ACHN (cell line): Measurements from ENCODE around the gene PTPRG.

Experiments
- DNase-seq: peaks from one replicate; pipeline ENCODE4 v3.0.0-alpha.2; 2015
- in situ Hi-C: cut with HindIII; loops from 2 replicates; pipeline ENCODE4 v1.10.0; 2017; ENCODE audit warnings: low sequenced_read_pairs, low pct_ligation_motif_present, low pct_unique_long_range_greater_than_20kb

The PTPRG gene

DNA sequence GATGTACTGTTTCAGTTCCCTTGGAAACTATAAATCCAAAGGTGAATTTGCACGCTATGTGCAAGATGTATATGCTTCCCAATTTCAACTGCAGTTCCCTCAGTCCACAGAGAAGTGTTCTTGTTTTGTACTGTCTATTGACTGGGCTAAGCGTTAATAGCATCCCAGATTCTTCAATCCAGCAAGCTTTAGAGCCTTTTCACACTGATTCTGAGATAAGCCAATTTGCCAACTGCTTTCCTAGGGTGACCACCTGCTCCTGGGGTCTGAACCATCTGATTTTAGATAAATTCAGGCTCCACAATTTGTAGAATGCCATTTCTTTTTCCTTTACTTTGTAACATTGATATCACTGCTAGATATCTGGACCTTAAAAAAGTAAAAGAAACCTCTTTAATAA lies 340.1 kb downstream of the PTPRG start:
- no peak for DNase-seq
- in situ Hi-C loops: no loop called here

DNA sequence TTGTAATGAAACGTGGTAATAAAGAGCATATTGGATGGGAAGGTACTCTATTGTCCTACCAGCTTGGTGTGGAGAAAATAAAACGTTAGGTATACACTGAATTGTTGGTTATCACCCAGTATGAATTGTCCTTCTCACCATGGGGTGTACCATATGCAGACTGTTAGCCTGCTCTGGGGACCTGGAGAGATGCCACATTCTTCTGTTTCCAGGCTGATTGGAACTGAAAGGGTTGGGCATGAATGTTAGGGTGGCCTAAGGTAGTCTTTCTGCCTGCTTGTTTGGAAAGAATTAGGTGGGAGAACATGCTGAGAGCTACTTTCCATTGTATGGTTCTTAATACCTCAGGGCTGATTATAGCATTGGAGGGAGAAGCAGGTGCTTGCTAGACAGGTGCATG lies 340.6 kb downstream of the PTPRG start:
- DNase-seq: no peak
- in situ Hi-C loops: no loop called here

DNA sequence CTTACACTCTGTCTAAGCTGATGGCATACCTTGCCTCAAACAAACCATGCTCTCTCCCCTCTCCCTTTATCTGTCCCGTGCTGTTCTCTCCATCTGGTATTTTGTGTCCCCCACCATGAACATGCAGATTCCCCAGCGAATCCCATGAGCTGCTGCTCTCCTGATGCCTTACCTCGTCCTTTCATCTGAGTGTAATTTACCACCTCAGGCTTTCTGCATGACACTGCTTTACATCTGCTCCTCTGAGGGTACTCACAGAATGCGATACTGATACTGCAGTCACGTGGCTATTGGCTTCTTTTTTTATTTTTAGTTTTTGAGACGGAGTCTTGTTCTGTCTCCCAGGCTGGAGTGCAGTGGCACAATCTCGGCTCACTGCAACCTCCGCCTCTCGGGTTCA lies 341.7 kb downstream of the PTPRG start:
- no peak for DNase-seq
- in situ Hi-C loops: no loop called here

DNA sequence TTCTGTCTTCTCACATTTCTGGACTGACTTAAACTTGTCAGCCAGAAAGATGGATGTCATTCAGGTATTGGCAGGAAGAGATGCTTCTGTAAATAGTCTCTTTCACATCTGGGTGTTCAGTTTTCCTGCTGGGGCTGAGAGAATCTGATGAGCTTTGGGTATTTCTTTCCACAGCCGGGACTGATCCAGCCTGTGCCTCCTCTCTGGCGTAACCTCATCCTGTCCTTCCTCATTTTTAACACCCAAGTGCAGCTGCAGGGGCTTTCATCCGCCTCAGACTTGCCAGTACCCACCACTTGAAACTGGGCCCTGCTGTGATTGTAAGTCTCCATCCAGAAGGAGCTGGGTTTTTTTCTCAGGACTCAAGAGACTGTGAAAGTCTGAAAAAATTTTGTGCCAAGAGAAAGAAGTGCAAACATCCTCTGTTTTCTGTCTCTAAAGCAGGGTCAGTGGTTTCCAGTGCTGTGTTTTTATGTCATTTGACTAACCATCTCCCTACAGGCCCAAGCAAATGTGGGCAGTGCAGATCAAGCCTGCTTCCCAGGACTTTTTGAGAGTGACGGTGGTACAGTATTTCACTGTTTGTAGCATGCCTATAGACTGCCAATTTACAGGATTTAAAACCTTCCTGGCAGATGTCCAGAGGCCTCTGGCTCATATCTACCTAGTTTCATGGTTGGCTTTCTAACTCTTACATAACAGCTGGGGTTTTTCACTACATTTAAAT lies 342.7 kb downstream of the PTPRG start:
- in situ Hi-C loops: no loop called here
- DNase-seq: no peak

DNA sequence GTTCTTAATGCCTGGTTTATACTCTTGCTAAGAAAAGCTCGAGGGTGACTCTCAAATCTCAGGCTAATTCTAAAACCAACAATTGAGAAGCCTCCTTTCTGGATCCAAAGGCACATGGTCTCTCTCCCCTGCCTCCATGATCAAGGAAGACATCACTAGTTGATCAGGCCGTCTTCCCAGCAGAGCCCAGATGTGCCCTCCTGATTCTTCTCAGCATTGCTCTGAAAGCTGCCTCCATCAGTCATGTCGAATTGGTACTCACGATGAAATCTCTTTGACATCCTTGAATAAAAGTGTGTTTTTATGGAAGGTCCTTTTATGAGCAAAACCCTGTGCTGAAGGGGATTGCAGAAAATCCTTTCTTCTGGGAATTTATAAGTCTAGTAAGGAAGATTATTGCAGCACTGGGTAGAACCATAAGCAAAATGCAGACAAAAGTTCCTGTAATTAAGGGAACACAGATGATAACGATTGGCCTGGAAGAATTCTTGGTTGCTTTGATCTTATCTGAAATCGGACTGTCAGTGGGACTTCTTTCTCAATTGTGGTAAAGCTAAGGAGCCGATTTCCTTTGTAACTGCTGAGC lies 345.9 kb downstream of the PTPRG start:
- in situ Hi-C loops: no loop called here
- no peak for DNase-seq

DNA sequence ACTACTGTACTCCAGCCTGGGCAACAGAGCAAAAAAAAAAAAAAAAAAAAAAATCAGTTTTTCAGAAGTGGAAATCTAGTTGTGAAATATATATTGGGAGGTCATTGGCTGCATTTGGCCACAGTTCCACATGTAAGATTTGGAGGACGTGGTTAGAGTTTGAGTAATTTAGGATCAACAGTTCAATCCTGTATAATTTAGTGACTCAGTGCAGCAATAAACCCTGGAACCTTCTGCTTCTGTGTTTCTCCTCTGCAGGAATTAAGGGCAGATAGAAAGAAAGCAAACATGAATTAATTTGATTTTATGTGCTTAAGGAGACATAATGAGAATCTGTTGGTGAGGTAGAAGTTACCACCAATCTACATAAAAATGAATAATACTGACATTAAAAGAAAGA lies 347.0 kb downstream of the PTPRG start:
- DNase-seq: no peak
- in situ Hi-C loops: no loop called here

DNA sequence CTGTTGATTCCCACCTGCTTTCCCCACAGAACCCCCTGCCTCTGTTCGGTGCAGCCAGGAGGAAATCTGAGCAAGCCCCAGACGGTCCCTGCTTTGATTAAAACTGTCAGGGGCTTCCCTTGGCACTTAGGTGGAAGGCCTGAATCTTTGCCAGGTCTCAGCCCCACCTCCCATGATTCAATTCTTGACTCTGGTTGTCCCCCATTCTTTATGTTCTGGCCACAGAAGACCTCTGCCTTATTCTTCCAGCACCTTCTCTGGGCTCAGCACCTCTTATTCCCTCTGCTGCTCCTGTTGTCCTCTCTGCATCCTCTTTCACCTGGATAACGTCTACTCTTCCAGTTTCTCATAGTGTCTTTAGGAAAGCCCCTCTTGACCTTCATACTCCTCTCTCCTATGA lies 349.4 kb downstream of the PTPRG start:
- in situ Hi-C loops: no loop called here
- no peak for DNase-seq

DNA sequence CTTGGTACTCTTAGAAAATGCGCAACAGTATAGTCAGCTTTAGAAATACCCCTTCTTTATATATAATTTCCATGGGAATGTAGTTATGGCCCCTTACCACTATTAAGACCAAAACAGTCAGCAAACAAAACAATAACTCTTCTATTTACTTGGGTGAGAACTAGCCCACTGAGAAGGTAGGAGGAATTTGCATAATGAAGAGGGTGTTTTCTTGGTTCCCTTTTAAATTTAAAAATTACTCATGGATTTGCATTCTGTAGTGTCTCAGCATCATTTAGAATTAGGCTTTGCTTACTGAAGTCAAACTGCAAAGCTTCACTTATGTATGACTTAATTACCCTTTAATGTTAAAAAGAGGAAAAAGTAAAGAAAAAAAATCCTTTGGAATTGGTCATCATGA lies 350.8 kb downstream of the PTPRG start:
- in situ Hi-C loops: no loop called here
- no peak for DNase-seq

DNA sequence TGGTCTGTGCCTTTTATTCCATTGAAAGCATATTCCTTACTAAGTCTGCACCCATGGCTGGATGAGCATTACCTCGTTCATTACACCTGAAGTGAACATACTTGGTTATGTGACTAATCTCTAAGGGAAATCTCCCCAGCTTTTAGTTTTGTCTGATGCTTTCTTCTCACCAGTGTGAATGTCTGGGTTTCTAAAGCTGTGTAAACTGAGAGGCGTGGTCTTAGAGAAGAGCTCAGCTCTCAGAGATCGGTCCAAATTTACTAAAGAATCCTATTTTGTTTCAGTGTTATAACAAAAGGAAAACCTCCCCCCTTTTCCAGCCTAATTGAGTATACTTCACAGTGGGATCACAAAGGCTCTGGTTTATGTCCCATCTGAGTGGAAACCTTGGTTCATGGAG lies 352.3 kb downstream of the PTPRG start:
- no peak for DNase-seq

DNA sequence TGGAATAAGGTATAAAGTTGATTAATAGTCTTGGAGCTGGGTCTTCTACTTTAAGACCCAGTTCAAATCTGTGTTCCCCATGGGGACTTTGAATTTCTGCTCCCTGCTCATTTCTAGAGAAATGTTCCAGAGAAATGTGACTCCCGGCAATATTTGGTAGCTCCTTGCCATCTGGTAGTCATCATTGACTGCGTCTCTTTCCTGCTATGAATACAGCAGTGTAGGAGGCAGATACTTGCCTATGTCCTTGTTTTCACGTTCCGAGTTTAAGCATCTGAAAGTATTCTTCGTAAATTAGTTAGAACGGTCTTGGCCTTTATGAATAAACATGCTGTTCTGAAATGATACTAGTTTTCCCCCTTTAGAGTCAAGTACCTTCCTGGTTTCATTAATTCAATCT lies 352.9 kb downstream of the PTPRG start:
- in situ Hi-C loops: no loop called here
- no peak for DNase-seq

More for the DNA sequence above, 352.3 kb downstream of the PTPRG start:
- in situ Hi-C loops: no loop called here

DNA sequence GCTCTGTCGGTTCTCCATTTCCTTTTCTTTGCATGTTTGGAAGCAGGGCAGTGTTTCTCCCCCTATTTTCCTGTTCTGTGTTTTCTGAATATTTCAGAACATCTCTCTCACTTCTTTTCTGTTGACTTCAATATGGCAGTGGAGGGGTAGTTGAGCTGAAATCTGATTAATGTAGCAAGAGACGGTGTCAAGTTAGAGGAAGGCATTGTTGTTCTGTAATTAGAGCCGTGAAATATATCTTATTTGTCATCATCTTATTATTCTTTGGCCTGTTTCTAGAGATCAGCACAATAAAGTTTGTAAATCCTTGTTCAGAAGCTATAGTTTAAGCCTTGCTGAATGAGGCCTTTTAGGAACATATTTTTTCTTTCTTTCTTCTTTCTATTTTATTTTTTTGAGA lies 353.9 kb downstream of the PTPRG start:
- no peak for DNase-seq
- in situ Hi-C loops: no loop called here

DNA sequence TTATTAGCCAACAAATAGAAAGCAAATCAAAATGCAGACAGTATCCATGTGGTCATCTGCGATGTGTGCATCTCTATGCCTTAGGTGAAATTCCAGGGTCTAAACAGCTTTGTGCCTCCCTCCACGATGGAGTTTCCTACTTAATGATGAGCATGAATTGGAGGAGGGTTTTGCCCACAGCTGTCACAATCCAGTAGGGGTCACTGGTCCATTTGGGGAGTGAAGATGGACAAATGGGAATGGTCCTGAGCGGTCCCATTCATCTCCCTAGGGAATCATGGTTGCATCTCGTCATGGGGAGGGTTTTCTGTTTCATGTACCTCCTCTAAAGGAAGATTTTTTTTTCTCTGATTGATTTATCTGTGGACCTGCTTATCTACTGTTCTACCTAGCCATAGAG lies 358.0 kb downstream of the PTPRG start:
- DNase-seq: no peak
- in situ Hi-C loops: no loop called here

DNA sequence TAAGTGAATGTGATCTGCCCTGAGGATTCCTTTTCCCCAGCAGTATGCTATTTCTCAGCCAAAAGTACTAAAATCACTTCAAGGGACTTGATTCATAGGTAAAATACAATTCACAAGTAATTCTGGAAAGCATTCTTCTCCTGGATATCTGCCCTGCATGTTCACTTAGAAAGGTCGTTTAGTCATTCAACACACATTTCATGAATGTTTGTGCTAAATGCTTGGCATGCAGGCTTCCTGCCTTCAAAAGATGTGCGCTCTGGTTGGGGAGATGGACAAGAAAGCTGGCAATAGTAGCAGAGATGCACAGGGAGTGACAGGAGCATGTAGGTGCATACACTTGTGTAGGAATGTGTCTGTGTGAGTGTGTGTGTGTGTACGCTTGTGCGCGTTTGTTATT lies 360.7 kb downstream of the PTPRG start:
- in situ Hi-C loops: no loop called here
- DNase-seq: no peak

DNA sequence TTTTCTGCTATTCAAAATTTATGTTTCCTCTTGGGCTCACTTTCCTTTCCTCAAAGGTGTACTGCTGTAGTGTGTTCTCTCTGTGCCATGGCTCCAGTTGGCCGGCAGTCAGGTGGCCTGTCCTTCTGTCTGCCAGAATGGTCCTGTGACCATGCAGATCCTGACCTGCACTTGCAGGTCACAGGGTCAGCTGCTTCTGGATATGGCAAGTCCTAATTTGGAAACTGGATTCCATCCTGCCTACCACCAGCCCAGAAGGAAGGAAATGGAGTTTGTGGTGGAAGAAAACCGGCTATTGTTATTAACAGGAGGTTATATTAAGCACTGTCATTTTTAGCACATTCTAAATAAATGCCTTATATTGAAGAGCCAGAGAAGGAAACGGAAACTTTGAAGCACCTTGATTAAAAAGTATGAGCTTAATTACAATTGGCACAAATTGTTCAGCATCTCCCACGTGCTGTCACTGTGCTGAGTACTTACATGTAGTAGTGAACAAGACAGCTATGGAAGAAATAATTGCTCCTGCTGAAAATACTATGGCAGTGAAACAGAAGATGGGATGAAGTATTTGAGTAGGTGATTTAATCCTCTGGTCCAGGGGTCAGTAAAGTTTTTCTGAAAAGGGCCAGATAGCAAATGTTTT lies 362.8 kb downstream of the PTPRG start:
- in situ Hi-C loops: no loop called here
- DNase-seq: no peak

DNA sequence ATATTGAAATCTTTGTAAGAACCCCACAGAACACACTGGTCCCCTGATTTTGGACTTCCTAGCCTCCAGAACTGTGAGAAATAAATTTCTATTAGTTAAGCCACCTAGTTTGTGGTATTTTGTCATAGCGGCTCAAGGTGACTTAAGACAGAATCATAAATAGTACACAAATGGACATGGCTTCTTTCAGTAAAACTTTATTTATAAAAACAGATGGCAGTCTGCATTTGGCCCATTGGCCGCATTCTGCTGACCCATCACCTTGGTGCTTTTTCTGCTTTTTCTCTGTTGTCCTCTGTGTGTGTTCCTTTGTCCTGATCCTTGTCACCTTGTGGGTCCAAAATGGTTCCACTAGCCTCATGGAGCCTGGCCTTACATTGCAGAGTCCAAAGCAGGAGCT lies 363.6 kb downstream of the PTPRG start:
- in situ Hi-C loops: no loop called here

DNA sequence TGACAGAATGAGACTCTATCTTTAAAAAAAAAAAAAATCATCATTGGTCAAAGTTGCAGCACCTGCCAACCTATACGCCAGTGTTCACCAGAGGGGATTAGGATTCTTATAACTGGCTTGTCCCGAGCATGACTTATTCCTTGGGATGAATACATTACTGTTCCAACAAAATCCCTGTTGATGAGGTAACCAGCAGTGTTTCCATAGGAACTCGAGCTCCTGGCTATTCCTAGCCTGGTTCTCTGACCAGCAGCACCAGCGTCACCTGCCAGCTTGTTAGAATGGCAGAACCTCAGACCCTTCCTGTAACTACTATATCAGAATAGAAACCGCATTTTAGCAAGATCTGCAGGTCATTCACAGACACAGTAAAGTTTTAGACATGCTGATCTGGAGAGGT lies 364.4 kb downstream of the PTPRG start:
- in situ Hi-C loops: no loop called here
- DNase-seq: no peak

More for the DNA sequence above, 363.6 kb downstream of the PTPRG start:
- no peak for DNase-seq

DNA sequence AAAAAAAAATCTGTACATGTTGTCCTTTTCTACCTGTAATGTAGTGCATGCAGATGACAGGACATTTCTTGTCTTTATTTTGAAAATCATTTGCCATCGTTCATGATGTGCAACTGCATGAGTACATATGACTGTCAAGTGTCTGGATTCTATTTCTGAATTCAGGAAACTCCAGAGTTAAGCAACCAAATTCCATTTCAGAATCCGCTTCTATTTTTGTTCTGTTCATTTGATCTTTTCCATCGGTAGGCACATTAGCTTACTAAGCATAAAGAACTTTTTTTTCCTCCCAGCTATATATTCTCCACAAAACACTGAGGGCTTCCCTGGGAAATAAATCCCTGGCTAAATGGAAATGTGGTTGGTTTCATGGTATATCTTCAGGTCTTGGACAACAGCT lies 365.6 kb downstream of the PTPRG start:
- in situ Hi-C loops: no loop called here
- no peak for DNase-seq

DNA sequence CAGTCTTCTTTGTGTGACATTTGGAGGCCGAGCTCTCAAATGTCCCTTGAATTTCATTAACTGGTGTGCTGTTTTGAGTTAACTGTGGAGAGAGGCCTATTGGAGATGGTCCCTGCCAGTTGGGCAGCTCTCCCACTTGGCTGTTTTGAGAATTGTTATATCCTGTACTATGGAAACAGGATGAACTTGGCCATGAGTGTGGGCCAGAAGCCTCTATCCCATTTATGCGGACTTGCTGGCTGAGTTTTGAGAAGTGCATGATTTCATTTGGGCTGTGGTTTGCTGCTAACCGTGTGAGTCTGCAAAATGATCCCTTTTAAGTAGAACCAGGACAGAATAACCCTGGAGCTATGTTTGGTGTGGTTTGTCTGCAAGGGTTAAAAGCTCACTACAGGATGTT lies 366.0 kb downstream of the PTPRG start:
- no peak for DNase-seq
- in situ Hi-C loops: no loop called here

DNA sequence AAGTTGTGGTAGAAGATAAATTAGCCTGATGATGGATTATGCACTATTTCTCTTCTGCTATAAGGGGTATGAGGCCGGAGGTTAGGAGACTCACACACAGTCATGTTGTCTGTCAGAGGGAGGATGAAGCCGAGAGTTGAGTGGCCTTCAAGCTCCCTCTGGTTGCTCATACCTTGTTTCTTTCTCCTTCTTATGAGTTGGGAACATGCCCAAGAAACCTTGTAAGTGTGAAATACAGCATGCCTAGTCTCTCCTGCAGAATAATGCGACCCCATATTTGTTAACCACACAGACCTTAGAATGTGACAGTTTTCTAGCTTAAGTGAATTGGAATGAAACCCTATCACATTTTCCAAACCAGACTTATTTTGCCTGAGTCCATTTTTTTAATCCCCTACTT lies 366.7 kb downstream of the PTPRG start:
- in situ Hi-C loops: no loop called here
- no peak for DNase-seq

DNA sequence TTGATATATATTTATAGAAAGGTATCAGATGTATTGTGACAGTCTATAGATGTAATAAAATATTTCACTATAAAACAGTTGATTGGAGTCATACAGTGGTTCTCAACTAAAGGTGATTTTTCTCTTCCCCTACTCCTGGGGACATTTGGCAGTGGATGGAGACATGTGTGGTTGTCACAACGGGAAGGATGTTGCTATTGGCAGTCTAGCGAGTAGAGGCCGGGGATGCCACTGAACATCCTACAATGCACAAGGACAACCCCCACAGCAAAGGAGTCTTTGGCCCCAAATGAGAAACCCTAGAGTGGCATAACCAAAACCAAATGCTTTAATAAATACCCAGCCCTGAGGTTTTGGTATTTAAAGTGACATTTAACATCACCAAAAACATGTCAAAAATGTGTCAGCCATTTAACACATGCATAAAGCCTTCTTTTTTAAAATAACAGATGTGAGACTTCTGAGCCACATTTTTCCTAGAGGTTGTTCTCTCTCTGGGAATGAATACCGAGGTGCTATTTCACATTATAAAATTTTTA lies 367.5 kb downstream of the PTPRG start:
- no peak for DNase-seq
- in situ Hi-C loops: no loop called here
